Measurements from ENCODE around the gene USP7.

USP7 gene

GRCh38 chr16:8904018-8904430 lies 59.7 kb downstream of the USP7 start:
- Histone ChIP-seq H3K4me3 (ENCODE audit: insufficient read depth, low read depth, low read length) (no peak overlapping the region), H3K27me3 (ENCODE audit: control insufficient read depth, insufficient read depth, low read length, poor library complexity, severe bottlenecking) (no peaks in the 10 kb centered on the region), H3K4me1 (ENCODE audit: control insufficient read depth, insufficient read depth, low read length) (no peaks in the 10 kb centered on the region), H3K36me3 (ENCODE audit: control insufficient read depth, insufficient read depth, low read length) (peaks cover 64% of the 10 kb centered on the region), H3K27ac (ENCODE audit: insufficient read depth, low read depth, low read length, poor library complexity, severe bottlenecking) (no peak overlapping the region), H3K9me3 (ENCODE audit: control insufficient read depth, low read length) (no peaks in the 10 kb centered on the region)
- 95 to 97% methylated on average over 8 of the region's 8 CpGs for WGBS, 2 experiments

- no peak overlapping the region for H3K4me3 ChIP-seq (ENCODE audit: insufficient read depth, low read depth, low read length)
- no peaks in the 10 kb centered on the region for H3K9me3 ChIP-seq (ENCODE audit: control insufficient read depth, low read length)
- no peaks in the 10 kb centered on the region for H3K4me1 ChIP-seq (ENCODE audit: control insufficient read depth, insufficient read depth, low read length)
- H3K27ac ChIP-seq (ENCODE audit: insufficient read depth, low read depth, low read length, poor library complexity, severe bottlenecking) = no peak overlapping the region
- 96 to 97% methylated on average over 9 of the region's 9 CpGs for WGBS, 2 experiments
- H3K27me3 ChIP-seq (ENCODE audit: control insufficient read depth, insufficient read depth, low read length, poor library complexity, severe bottlenecking) = no peaks in the 10 kb centered on the region
- H3K36me3 ChIP-seq (ENCODE audit: control insufficient read depth, insufficient read depth, low read length) = peaks cover 65% of the 10 kb centered on the region
Measured at GRCh38 chr16:8903004-8903403, 60.7 kb downstream of the USP7 start.

- Histone ChIP-seq H3K4me1 (ENCODE audit: control insufficient read depth, insufficient read depth, low read length) (no peaks in the 10 kb centered on the region), H3K9me3 (ENCODE audit: control insufficient read depth, low read length) (no peaks in the 10 kb centered on the region), H3K36me3 (ENCODE audit: control insufficient read depth, insufficient read depth, low read length) (peaks cover 71% of the 10 kb centered on the region), H3K4me3 (ENCODE audit: insufficient read depth, low read depth, low read length) (no peak overlapping the region), H3K27ac (ENCODE audit: insufficient read depth, low read depth, low read length, poor library complexity, severe bottlenecking) (no peak overlapping the region), H3K27me3 (ENCODE audit: control insufficient read depth, insufficient read depth, low read length, poor library complexity, severe bottlenecking) (no peaks in the 10 kb centered on the region)
- 95 to 96% methylated on average over 13 of the region's 13 CpGs for WGBS, 2 experiments
Measured at GRCh38 chr16:8901320-8901861, 62.3 kb downstream of the USP7 start.

DNA sequence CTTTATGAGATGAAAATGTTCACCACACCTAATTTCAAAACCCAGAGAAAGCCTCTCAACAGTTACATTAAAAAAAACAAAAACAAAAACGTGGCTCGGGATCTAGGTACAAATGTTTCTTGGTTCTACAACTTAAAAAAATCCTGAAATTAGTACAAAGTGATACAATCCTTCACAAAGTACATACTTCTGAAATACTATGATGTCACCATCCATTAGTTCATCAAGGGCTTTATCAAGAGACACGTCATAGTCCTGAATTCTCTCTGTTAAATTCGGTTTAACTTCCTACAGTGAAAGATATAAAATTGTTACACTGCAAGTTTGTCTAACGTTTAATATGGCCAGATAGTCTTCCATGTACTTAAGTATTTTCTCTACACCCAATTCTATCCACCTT lies 63.4 kb downstream of the USP7 start:
- Histone ChIP-seq H3K4me3 (ENCODE audit: insufficient read depth, low read depth, low read length) (no peak overlapping the region), H3K27me3 (ENCODE audit: control insufficient read depth, insufficient read depth, low read length, poor library complexity, severe bottlenecking) (no peaks in the 10 kb centered on the region), H3K4me1 (ENCODE audit: control insufficient read depth, insufficient read depth, low read length) (no peaks in the 10 kb centered on the region), H3K9me3 (ENCODE audit: control insufficient read depth, low read length) (no peaks in the 10 kb centered on the region), H3K36me3 (ENCODE audit: control insufficient read depth, insufficient read depth, low read length) (peaks cover 71% of the 10 kb centered on the region), H3K27ac (ENCODE audit: insufficient read depth, low read depth, low read length, poor library complexity, severe bottlenecking) (no peak overlapping the region)
- WGBS, 2 experiments = 93 to 95% methylated on average over 4 to 5 of the region's 5 CpGs

GRCh38 chr16:8899709-8900317 lies 63.9 kb downstream of the USP7 start:
- Histone ChIP-seq H3K36me3 (ENCODE audit: control insufficient read depth, insufficient read depth, low read length) (peaks cover 71% of the 10 kb centered on the region), H3K27me3 (ENCODE audit: control insufficient read depth, insufficient read depth, low read length, poor library complexity, severe bottlenecking) (no peaks in the 10 kb centered on the region), H3K27ac (ENCODE audit: insufficient read depth, low read depth, low read length, poor library complexity, severe bottlenecking) (no peak overlapping the region), H3K4me1 (ENCODE audit: control insufficient read depth, insufficient read depth, low read length) (no peaks in the 10 kb centered on the region), H3K4me3 (ENCODE audit: insufficient read depth, low read depth, low read length) (no peak overlapping the region), H3K9me3 (ENCODE audit: control insufficient read depth, low read length) (no peaks in the 10 kb centered on the region)
- 93 to 96% methylated on average over 9 of the region's 9 CpGs for WGBS, 2 experiments

- H3K9me3 ChIP-seq (ENCODE audit: control insufficient read depth, low read length) = no peaks in the 10 kb centered on the region
- H3K4me3 ChIP-seq (ENCODE audit: insufficient read depth, low read depth, low read length) = no peak overlapping the region
- peaks cover 2% of the 10 kb centered on the region for H3K4me1 ChIP-seq (ENCODE audit: control insufficient read depth, insufficient read depth, low read length)
- WGBS, 2 experiments = 94 to 96% methylated on average over 3 of the region's 3 CpGs
- H3K36me3 ChIP-seq (ENCODE audit: control insufficient read depth, insufficient read depth, low read length) = peaks cover 72% of the 10 kb centered on the region
- no peaks in the 10 kb centered on the region for H3K27me3 ChIP-seq (ENCODE audit: control insufficient read depth, insufficient read depth, low read length, poor library complexity, severe bottlenecking)
- H3K27ac ChIP-seq (ENCODE audit: insufficient read depth, low read depth, low read length, poor library complexity, severe bottlenecking) = no peak overlapping the region
Measured at GRCh38 chr16:8898660-8899318, 64.9 kb downstream of the USP7 start.

GRCh38 chr16:8894736-8895334 lies 68.9 kb downstream of the USP7 start:
- H3K36me3 ChIP-seq (ENCODE audit: control insufficient read depth, insufficient read depth, low read length) = peaks cover 64% of the 10 kb centered on the region
- no peaks in the 10 kb centered on the region for H3K27me3 ChIP-seq (ENCODE audit: control insufficient read depth, insufficient read depth, low read length, poor library complexity, severe bottlenecking)
- H3K4me1 ChIP-seq (ENCODE audit: control insufficient read depth, insufficient read depth, low read length) = peaks cover 21% of the 10 kb centered on the region
- no peaks in the 10 kb centered on the region for H3K9me3 ChIP-seq (ENCODE audit: control insufficient read depth, low read length)
- 96% methylated on average over 21 of the region's 21 CpGs for WGBS, 2 experiments
- no peak overlapping the region for H3K4me3 ChIP-seq (ENCODE audit: insufficient read depth, low read depth, low read length)
- H3K27ac ChIP-seq (ENCODE audit: insufficient read depth, low read depth, low read length, poor library complexity, severe bottlenecking) = no peak overlapping the region

GRCh38 chr16:8893976-8894690 lies 69.6 kb downstream of the USP7 start:
- Histone ChIP-seq H3K27me3 (ENCODE audit: control insufficient read depth, insufficient read depth, low read length, poor library complexity, severe bottlenecking) (no peaks in the 10 kb centered on the region), H3K4me1 (ENCODE audit: control insufficient read depth, insufficient read depth, low read length) (peaks cover 21% of the 10 kb centered on the region), H3K36me3 (ENCODE audit: control insufficient read depth, insufficient read depth, low read length) (peaks cover 57% of the 10 kb centered on the region), H3K27ac (ENCODE audit: insufficient read depth, low read depth, low read length, poor library complexity, severe bottlenecking) (no peak overlapping the region), H3K4me3 (ENCODE audit: insufficient read depth, low read depth, low read length) (no peak overlapping the region), H3K9me3 (ENCODE audit: control insufficient read depth, low read length) (no peaks in the 10 kb centered on the region)
- 89 to 92% methylated on average over 14 of the region's 14 CpGs for WGBS, 2 experiments

GRCh38 chr16:8893426-8893825 lies 70.3 kb downstream of the USP7 start:
- no peak overlapping the region for H3K27ac ChIP-seq (ENCODE audit: insufficient read depth, low read depth, low read length, poor library complexity, severe bottlenecking)
- H3K9me3 ChIP-seq (ENCODE audit: control insufficient read depth, low read length) = no peaks in the 10 kb centered on the region
- H3K27me3 ChIP-seq (ENCODE audit: control insufficient read depth, insufficient read depth, low read length, poor library complexity, severe bottlenecking) = no peaks in the 10 kb centered on the region
- H3K4me3 ChIP-seq (ENCODE audit: insufficient read depth, low read depth, low read length) = no peak overlapping the region
- H3K36me3 ChIP-seq (ENCODE audit: control insufficient read depth, insufficient read depth, low read length) = peaks cover 50% of the 10 kb centered on the region
- WGBS, 2 experiments = 86 to 87% methylated on average over 9 of the region's 9 CpGs
- H3K4me1 ChIP-seq (ENCODE audit: control insufficient read depth, insufficient read depth, low read length) = peaks cover 21% of the 10 kb centered on the region

DNA sequence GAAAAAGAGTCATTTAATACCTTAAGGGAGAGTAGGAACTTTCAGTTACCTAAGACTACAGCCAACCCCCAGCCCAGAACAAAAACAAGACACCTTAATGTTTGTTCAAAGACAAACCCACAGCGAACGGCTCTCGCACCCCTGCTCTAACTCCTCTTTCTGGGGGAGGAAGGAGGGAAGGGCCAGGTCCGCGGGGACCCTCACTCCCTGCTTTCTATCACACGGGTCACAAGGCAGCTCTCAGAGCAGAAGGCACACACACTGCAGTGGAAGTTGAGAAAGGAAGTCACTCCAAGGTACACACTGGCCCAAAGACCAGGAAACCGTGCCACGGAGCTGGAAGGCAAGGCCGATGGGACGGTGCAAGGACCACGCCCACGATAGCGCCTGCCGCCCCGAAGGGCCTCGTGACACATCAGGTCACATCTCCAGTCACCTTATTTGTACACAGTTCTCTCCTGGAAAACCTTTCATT lies 71.6 kb downstream of the USP7 start:
- Histone ChIP-seq H3K4me3 (ENCODE audit: insufficient read depth, low read depth, low read length) (no peak overlapping the region), H3K9me3 (ENCODE audit: control insufficient read depth, low read length) (no peaks in the 10 kb centered on the region), H3K36me3 (ENCODE audit: control insufficient read depth, insufficient read depth, low read length) (peaks cover 42% of the 10 kb centered on the region), H3K27ac (ENCODE audit: insufficient read depth, low read depth, low read length, poor library complexity, severe bottlenecking) (peak overlapping the region; percentile 38), H3K4me1 (ENCODE audit: control insufficient read depth, insufficient read depth, low read length) (peaks cover 21% of the 10 kb centered on the region), H3K27me3 (ENCODE audit: control insufficient read depth, insufficient read depth, low read length, poor library complexity, severe bottlenecking) (no peaks in the 10 kb centered on the region)
- 92 to 93% methylated on average over 16 of the region's 16 CpGs for WGBS, 2 experiments

Measured in ectodermal cell (in vitro differentiated cells).